ENCODE data around the gene L3MBTL3.

Gene L3MBTL3

DNA sequence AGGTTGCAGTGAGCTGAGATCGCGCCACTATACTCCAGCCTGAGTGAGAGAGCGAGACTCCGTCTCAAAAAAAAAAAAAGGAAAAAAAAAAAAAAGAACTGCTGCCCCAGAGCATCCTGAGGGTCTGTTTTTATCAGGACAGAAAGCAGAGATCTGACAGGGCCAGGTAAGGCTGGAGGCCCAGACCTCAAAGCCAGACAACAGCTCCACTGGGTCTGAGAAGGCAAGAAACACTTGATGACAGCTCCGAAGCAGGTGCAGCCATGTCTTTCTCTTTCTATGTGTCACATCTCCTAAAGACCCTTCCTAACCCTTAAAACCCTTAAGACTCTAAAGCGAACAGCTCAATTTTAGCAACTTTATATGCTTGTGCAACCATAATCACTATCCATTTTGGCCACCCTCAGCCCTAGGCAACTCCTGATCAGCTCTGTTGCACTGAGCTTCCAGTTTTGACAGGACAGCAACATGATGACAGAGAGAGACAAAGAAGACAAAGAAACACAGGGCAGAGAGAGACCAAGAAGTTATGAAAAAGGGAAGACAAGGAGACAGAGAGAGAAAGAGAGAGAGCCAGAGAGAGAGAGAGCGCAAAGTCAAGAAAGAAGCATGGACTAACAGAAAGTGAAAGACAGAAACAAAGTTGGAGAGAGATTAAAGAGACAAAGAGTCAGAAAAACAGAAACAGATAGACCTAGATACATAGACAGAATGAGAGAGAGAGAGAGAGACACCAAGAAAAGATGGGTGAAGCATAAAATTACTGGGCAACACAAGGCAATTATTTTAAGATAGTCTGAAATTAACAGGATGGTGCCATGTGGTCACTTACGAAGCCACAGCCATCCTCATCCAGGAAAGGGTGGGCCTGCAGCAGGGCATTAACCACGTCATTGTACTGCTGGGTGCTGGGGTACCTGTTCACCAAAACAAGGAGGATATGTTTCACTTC is 165.2 kb downstream of the L3MBTL3 start:
- DNase-seq (ENCODE audit: low read depth) = peak; percentile 11

DNA sequence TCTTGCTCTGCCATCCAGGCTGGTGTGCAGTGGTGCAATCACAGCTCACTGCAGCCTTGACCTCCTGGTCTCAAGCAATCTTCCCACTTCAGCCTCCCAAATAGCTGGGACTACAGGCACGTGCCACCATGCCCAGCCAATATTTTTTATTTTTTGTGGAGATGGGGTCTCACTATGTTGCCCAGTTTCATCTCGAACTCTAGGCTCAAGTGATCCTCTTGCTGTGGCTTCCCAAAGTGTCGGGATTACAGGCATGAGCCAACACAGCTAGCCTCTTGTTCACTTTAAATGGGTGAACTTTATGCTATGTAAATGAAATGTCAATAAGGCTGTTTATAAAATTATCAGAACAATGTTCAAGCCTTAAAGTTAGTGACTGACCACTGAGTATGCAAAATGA is 167.3 kb downstream of the L3MBTL3 start:
- DNase-seq (ENCODE audit: low read depth) = no peak

DNA sequence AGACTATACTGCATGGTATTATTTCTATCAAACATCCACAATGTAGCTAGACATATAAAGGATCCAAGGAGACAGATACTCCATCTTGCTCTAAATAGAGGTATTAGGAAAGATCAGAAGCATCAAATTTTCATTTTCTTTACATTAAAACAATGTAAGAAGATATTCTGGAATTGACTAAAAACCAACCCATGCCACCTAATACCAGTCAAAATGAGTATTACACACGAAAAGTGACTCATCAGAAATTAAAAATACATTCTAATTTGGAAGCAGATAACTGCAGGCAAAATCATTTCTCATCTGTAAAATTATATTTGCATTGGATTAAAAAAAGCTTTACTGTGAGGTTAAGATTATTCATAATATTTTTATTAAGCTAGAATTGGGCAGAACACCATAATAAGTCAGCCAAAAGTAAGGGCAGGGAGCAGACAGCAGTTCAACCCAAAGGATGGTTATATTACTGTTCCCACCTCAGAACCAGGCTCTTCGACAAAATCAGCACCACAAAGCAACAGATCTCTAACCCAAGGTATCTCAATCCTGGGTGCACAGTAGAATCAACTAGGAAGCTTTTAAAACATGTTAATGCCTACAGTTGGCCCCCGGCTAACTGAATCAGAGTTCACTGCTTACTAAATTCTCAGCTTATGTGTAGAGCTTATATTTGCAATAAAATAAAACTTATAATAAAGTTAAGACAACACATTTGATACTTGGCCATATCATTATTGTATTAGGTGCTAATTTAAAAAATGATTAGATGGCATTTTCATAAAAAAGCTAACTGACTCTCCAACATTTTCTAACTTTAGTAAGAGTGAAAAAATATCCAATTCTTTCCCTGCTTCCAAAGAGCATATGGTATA is 169.2 kb downstream of the L3MBTL3 start:
- no peak for DNase-seq (ENCODE audit: low read depth)

DNA sequence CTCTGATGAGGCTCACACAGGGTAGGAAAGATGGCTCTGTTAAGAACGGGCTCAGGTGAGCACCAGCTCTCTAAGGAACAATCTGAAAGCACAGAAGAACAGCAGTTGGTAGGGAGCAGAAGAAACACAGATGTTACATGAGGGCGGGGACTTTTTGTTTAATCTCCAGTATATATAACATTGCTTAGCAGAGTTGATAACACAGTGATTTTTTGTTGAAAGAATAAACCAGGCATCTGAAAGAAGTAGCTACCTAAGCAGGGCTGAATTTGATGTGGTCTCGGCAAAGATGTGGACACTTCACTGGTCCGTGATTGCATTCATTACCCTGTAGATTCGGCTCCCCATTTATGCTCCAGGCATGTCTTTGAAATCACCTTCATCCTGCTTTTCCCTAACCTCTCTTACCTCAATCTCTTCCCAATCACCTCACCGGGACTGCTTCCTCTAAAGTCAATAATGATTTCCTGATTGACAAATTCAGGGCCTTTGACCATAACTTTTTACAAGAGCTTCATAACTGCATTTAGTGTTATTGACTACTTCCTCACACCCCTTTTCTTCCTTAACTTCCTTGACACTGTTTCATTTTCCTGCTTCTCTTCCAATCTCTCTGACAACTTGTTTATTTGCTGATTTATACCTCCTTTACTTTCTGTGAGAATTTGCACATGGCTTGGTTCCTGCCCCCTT is 170.0 kb downstream of the L3MBTL3 start:
- DNase-seq (ENCODE audit: low read depth) = no peak

DNA sequence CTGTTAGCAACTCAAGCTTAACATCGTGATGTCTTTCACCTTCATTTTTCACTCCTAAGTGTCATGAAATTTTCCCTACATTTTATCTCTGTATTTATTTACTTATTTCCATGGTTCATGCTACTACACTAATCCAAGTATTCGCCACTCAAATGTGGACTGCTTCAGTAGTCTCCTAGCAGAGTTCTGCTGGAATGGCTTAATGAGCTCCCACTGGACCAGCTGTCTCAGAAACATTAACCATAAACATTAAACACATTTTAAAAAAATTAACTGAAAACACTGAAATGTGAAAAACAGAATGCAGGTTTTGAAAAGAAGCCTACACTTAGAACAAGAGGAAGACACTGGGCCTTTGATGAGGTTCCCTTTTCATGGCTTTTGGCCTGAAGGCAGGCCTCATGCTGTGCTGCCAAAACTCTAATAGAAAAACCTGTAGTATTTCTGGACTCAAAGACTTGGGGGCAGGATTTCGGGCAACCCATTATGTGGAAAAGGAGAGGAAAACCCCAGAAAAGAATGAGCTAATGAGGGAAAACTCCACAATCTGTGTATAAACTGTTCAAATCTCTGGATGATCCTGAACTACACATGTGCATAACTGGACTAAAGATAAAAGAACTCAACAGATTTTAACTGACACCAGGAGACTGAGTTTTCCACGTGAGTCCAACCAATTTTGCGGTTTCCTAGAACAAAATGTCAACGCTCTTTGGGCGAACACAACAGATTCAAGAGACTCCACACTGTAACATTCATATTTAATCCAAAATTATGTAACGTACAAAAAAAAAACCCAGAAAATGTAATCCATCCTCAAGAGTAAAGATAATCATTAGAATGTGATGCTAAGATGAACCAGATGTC is 171.4 kb downstream of the L3MBTL3 start:
- DNase-seq (ENCODE audit: low read depth) = no peak
